RWPE1 (cell line): Measurements from ENCODE around the gene TMBIM4.

Experiments
- CTCF ChIA-PET: fragments of 350-600 bp; sonication (Branson Sonifier 250); formaldehyde crosslinking; extraction: SDS; loops from one replicate; lab custom pipeline; 2021; lab: Yijun Ruan, JAX
- POLR2A ChIA-PET: fragments of 400-600 bp; formaldehyde crosslinking; extraction: SDS; loops from one replicate; lab custom pipeline; 2020; ENCODE audit warnings: antibody characterized with exemption; ENCODE audit not compliant: low non-redundant PET; lab: Yijun Ruan, JAX
- DNase-seq: peaks from one replicate; pipeline ENCODE4 v3.0.0; 2012; ENCODE audit warnings: low spot score
- H3K27ac ChIP-seq: fragments of 450-650 bp; 2 replicates; pipeline ENCODE4 v1.5.1; 2017
- CTCF ChIP-seq: fragments of 450-650 bp; conservative IDR thresholded peaks from 2 replicates; pipeline ENCODE4 v1.5.1; 2017; ENCODE audit warnings: low read depth, mild to moderate bottlenecking

TMBIM4 gene

GRCh38 chr12:66092559-66093269 lies 77.1 kb downstream of the TMBIM4 start:
- DNase-seq: no peak
- no peak overlapping the region for H3K27ac ChIP-seq
- POLR2A ChIA-PET: no interaction called here
- CTCF ChIA-PET: no interaction called here
- TF ChIP-seq CTCF: no peak

GRCh38 chr12:66090157-66090556 lies 79.6 kb downstream of the TMBIM4 start:
- H3K27ac ChIP-seq: no peak overlapping the region
- DNase-seq: no peak
- TF ChIP-seq CTCF: no peak
- CTCF ChIA-PET: no interaction called here
- POLR2A ChIA-PET: no interaction called here

- ChIA-PET POLR2A (interaction anchor here (0.7 kb wide), 1 partner anchor 263 kb away, joined by 10 read pairs; the partner anchor contains the start of gene HMGA2), CTCF (interaction anchor here (0.6 to 1.4 kb wide), 11 partner anchors 9 to 1820 kb away, joined by 3 to 4 read pairs (median 3); no protein-coding TSS in a partner anchor)
- H3K27ac ChIP-seq: no peak overlapping the region
- peak; percentile 55 for DNase-seq
- peak; percentile 89 for TF ChIP-seq CTCF
Observed at GRCh38 chr12:66087365-66087943, 82.3 kb downstream of the TMBIM4 start.

- TF ChIP-seq CTCF: no peak
- POLR2A ChIA-PET: no interaction called here
- CTCF ChIA-PET: interaction anchor here (0.7 to 0.8 kb wide), 2 partner anchors 352 to 757 kb away, joined by 3 read pairs; no protein-coding TSS in a partner anchor
Observed at GRCh38 chr12:66085998-66086397, 83.8 kb downstream of the TMBIM4 start.

More at GRCh38 chr12:66085998-66086397, 83.8 kb downstream of the TMBIM4 start:
- H3K27ac ChIP-seq: no peak overlapping the region
- no peak for DNase-seq
